AG09309 (cell line): ENCODE measurements around the gene AIMP1.

Experiments used
- DNase-seq: peaks from one replicate; pipeline ENCODE4 v3.0.0-alpha.2; 2010; ENCODE audit warnings: low read depth
- H3K4me3 ChIP-seq: 2 replicates; pipeline ENCODE4 v1.5.1; 2011; ENCODE audit warnings: mild to moderate bottlenecking, low read depth, low read length, moderate library complexity; ENCODE audit not compliant: control insufficient read depth
- TF ChIP-seq, protein P1 (sequence below): IDR thresholded peaks from 2 replicates; pipeline ENCODE4 v1.5.1; 2011; ENCODE audit warnings: mild to moderate bottlenecking, low read depth, low read length, inconsistent platforms; ENCODE audit not compliant: insufficient read depth, control insufficient read depth; ENCODE audit errors: missing control alignments

Gene AIMP1

DNA sequence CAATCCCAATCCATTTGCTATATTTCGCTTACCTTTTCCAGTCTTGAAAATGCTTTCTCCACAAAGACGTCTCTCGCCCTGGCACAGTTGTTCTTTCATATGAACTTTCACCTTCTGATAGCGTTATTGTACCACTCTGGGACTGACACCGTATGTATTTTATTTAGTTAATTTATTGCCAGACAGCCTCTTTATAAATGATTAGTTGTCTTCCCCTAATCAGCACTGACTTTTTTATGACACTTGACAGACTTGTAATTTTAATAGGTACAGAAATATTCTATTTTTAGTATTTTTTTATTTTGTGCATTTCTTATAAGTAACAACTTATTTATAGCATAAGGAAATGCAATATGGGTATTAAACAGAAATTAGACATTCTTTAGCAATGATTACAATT lies 52.3 kb downstream of the AIMP1 start, which contains the start of gene GIMD1:
TSS of gene GIMD1 (minus strand) at position 101 of the 400 bp plus-strand sequence. CDS start 1,343 bp downstream, outside the sequence.
- TF ChIP-seq, protein P1, sequence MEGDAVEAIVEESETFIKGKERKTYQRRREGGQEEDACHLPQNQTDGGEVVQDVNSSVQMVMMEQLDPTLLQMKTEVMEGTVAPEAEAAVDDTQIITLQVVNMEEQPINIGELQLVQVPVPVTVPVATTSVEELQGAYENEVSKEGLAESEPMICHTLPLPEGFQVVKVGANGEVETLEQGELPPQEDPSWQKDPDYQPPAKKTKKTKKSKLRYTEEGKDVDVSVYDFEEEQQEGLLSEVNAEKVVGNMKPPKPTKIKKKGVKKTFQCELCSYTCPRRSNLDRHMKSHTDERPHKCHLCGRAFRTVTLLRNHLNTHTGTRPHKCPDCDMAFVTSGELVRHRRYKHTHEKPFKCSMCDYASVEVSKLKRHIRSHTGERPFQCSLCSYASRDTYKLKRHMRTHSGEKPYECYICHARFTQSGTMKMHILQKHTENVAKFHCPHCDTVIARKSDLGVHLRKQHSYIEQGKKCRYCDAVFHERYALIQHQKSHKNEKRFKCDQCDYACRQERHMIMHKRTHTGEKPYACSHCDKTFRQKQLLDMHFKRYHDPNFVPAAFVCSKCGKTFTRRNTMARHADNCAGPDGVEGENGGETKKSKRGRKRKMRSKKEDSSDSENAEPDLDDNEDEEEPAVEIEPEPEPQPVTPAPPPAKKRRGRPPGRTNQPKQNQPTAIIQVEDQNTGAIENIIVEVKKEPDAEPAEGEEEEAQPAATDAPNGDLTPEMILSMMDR = no peak
- no peak within 1 kb of the TSS for H3K4me3 ChIP-seq
- no peak for DNase-seq

DNA sequence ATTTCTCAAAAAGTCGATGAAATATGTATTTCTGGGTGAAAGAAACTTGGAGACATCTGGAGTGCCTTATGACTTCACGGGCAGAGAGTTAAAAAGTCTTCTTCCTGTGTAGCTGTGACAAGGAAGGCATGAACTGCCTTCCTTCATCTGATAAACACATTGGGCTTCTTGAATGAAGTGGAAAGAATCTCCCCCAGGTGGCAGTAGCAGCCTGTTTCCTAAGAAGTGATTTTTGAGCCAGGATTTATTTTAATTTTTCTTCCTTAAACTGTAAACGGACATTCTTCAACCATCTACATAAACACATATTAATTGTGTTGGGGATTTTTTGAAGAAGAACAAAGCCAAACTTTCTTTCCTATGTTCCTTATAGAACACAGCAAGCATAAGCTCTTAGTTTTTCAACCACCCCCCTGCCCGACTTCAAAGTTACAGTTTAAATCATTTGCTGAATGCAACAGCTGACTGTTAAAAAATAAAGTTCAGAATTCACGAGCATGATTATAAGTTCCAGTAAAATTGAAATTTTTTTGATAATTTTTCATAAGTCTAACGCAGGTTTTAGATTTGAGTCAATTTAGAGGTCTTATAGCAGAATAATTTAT lies 53.2 kb downstream of the AIMP1 start:
- DNase-seq = peak; percentile 77
- TF ChIP-seq, protein P1 = peak; percentile 73
- no peak overlapping the region for H3K4me3 ChIP-seq

DNA sequence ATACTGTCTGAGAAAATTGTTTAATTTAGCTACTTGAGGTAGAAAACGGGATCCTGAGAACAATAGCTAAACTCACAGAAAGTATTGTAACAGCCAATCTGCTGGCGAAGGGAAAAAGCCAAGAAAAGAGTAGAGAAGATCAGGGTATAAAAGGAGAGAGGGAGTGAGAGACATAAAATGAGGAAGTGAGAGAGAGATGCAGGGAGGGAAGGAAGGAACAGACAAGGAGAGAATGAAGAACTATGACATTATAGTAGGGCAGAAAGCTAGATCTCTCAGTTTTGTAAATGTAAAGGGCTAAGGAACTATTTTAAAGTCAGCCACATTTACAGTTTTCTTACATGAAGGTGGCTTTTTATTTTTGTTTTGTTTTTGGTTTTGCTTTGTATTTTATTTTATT lies 53.9 kb downstream of the AIMP1 start:
- no peak overlapping the region for H3K4me3 ChIP-seq
- TF ChIP-seq, protein P1 = no peak
- no peak for DNase-seq

DNA sequence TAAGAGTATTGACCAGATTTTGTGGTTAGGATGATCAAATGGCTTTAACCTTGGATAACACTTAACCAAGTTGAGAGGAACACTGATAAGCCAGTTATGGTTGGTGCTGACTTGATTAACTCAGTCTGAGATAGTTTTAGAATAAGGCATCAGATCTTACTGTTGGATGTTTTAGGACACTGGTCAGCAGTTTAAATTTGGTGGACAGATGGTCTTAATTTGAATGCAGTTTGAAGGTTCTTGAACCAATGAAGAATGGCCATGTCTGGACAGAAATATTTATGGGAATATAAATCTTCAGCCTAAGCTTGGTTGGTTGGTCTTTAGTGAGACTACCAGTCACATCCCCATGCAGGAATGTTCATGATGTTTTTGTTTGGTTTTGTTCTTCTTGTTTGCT lies 54.8 kb downstream of the AIMP1 start:
- peak; percentile 48 for DNase-seq

DNA sequence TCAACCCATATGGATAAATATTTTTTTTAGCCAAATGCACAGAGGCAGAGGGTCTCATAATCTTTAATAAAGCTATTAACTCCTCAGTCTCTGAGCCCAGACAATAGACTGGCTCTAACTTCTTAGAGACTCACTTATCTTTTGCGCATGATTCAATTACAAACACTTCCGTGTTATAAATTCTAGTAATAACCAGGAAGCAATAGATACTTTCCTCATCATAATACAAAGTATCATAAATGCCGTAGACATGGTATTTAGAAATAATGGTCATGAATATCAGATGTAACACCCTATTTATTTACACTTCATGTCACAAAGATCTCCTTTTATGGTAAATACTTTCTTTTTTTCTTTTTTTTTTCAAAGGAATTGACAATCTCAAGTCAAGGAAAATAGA lies 56.7 kb downstream of the AIMP1 start:
- TF ChIP-seq, protein P1 = no peak
- DNase-seq = no peak
- no peak overlapping the region for H3K4me3 ChIP-seq

More for the DNA sequence above, 54.8 kb downstream of the AIMP1 start:
- TF ChIP-seq, protein P1 = no peak
- H3K4me3 ChIP-seq = no peak overlapping the region

DNA sequence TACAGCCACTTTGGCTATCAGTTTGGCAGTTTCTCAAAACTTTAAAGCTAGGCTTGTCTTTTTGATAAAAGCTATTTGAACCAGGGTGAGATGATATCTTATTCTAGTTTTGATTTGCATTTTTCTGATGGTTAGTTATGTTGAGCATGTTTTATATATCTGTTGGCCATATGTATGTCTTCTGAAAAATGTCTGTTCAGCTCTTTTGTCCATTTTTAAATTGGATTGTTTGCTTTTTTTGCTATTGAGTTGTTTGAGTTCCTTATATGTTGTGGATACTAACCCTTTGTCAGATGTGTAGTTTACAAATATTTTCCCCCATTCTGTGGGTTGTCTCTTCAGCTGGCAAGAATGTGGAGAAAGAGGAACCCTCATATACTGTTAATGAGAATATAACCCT lies 63.8 kb downstream of the AIMP1 start:
- H3K4me3 ChIP-seq = no peak overlapping the region
- DNase-seq = no peak
- TF ChIP-seq, protein P1 = no peak

DNA sequence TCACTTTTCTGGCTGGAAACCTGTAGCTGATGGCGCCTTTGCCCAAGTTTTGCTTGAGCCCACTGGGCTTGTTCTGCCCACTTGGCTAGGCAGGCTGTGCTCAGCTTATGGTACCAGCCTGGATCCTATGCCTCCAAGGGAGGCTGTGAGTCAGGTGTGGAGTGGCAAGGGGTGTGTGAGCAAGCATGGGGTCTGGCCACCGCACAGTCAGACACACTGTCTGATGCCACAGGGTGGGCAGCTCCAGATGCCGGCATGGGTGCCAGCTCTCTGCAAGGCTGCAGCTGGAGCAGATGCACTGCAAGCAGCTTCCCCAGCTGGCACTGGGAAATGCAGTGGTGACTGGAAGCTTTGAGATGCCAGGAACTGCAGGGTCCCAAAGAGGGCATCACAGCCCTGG lies 68.5 kb downstream of the AIMP1 start:
- DNase-seq = no peak
- H3K4me3 ChIP-seq = no peak overlapping the region
- TF ChIP-seq, protein P1 = no peak
